GM23338 (cell line): ENCODE measurements around the gene KIF3B. TPM values are rescaled to one million over a fixed set of nuclear protein-coding genes. Genes with fewer than 3 reads are reported as not detected.

Experiments
- ATAC-seq: fragments of 200-7000 bp; cut with Tn5 transposase; 3 replicates; pipeline ENCODE4 v1.9.1; 2020
- DNase-seq: peaks from one replicate; pipeline ENCODE4 v3.0.0-alpha.2; 2015; ENCODE audit warnings: low spot score
- H2AFZ ChIP-seq: fragments of 200-600 bp; sonication (generic); 2 replicates; pipeline ENCODE4 v1.8.0; 2016; ENCODE audit warnings: antibody characterized with exemption, mild to moderate bottlenecking, moderate library complexity
- H3F3A ChIP-seq: fragments of 200-600 bp; sonication (generic); replicated peaks from 2 replicates; pipeline ENCODE4 v1.8.0; 2017; ENCODE audit warnings: antibody characterized with exemption, mixed run types, low read depth
- H3K27ac ChIP-seq: fragments of 200-600 bp; sonication (generic); 2 replicates; pipeline ENCODE4 v1.6.1; 2016; ENCODE audit warnings: low read depth
- H3K27me3 ChIP-seq: fragments of 200-600 bp; sonication (generic); 2 replicates; pipeline ENCODE4 v1.8.0; 2016; ENCODE audit warnings: mild to moderate bottlenecking, mixed run types, moderate library complexity; ENCODE audit not compliant: insufficient read depth
- H3K36me3 ChIP-seq: fragments of 200-600 bp; sonication (generic); 2 replicates; pipeline ENCODE4 v1.8.0; 2016; ENCODE audit warnings: mild to moderate bottlenecking; ENCODE audit not compliant: insufficient read depth
- H3K4me1 ChIP-seq: fragments of 200-600 bp; sonication (generic); 2 replicates; pipeline ENCODE4 v1.8.0; 2016; ENCODE audit warnings: mild to moderate bottlenecking, moderate library complexity; ENCODE audit not compliant: insufficient read depth
- H3K4me2 ChIP-seq: fragments of 200-600 bp; sonication (generic); 2 replicates; pipeline ENCODE4 v1.7.1; 2017; ENCODE audit warnings: mixed run types
- H3K4me3 ChIP-seq: fragments of 200-600 bp; sonication (generic); 2 replicates; pipeline ENCODE4 v1.6.1; 2016; ENCODE audit warnings: mixed run types
- H3K79me2 ChIP-seq: fragments of 200-600 bp; sonication (generic); replicated peaks from 2 replicates; pipeline ENCODE4 v1.8.0; 2017; ENCODE audit warnings: mild to moderate bottlenecking; ENCODE audit not compliant: insufficient read depth
- H3K9me2 ChIP-seq: fragments of 200-600 bp; sonication (generic); 2 replicates; pipeline ENCODE4 v1.8.0; 2017; ENCODE audit not compliant: insufficient read depth
- H4K20me1 ChIP-seq: fragments of 200-600 bp; sonication (generic); replicated peaks from 2 replicates; pipeline ENCODE4 v1.8.0; 2017; ENCODE audit warnings: mild to moderate bottlenecking; ENCODE audit not compliant: insufficient read depth
- H3K27ac Mint-ChIP-seq: 2 replicates; pipeline ENCODE4 v1.8.0; 2020; ENCODE audit warnings: inconsistent platforms, mild to moderate bottlenecking, moderate library complexity, mixed read lengths
- H3K27me3 Mint-ChIP-seq: 3 replicates; pipeline ENCODE4 v1.8.0; 2022; ENCODE audit warnings: low read depth, mild to moderate bottlenecking, moderate library complexity, mixed read lengths, inconsistent platforms; ENCODE audit not compliant: insufficient read depth, poor library complexity
- H3K36me3 Mint-ChIP-seq: 3 replicates; pipeline ENCODE4 v1.8.0; 2021; ENCODE audit warnings: low read depth, mild to moderate bottlenecking, inconsistent platforms, moderate library complexity, mixed read lengths
- H3K4me1 Mint-ChIP-seq: 3 replicates; pipeline ENCODE4 v1.8.0; 2020; ENCODE audit warnings: mild to moderate bottlenecking, inconsistent platforms, mixed read lengths
- H3K4me3 Mint-ChIP-seq: 3 replicates; pipeline ENCODE4 v1.8.0; 2021; ENCODE audit warnings: moderate library complexity, mild to moderate bottlenecking, inconsistent platforms, mixed read lengths
- H3K9me3 Mint-ChIP-seq: 3 replicates; pipeline ENCODE4 v1.8.0; 2020; ENCODE audit warnings: moderate library complexity, mild to moderate bottlenecking, inconsistent platforms, mixed read lengths
- CREB1 ChIP-seq: fragments of 250-450 bp; sonication (Bioruptor Pico); IDR thresholded peaks from 2 replicates; pipeline ENCODE4 v1.5.0; 2020; ENCODE audit warnings: low read depth, mild to moderate bottlenecking, moderate library complexity
- CTCF ChIP-seq, 2 experiments: fragments of 200-600 bp in 1 of 2; sonication (generic) in 1 of 2; conservative IDR thresholded peaks; 2 replicates each; pipeline versions ENCODE4 v1.5.1 to v1.6.1; 2016 to 2017; ENCODE audit warnings: antibody characterized with exemption in 2 of 2, low read depth in 2 of 2, mild to moderate bottlenecking in 2 of 2, moderate library complexity in 1 of 2
- ETS1 ChIP-seq: IDR thresholded peaks from 2 replicates; pipeline ENCODE4 v1.6.1; 2016; ENCODE audit warnings: antibody characterized with exemption
- EZH2 ChIP-seq: fragments of 200-600 bp; sonication (generic); IDR thresholded peaks from one replicate; pipeline ENCODE4 v1.8.0; 2017; ENCODE audit warnings: antibody characterized with exemption, mild to moderate bottlenecking, low read depth; ENCODE audit not compliant: unreplicated experiment
- EZH2phosphoT487 ChIP-seq: fragments of 200-600 bp; sonication (generic); IDR thresholded peaks from one replicate; pipeline ENCODE4 v1.8.1; 2018; ENCODE audit warnings: antibody characterized with exemption; ENCODE audit not compliant: unreplicated experiment
- JUNB ChIP-seq: IDR thresholded peaks from one replicate; pipeline ENCODE4 v1.6.1; 2016; ENCODE audit warnings: antibody characterized with exemption; ENCODE audit not compliant: unreplicated experiment
- NANOG ChIP-seq: IDR thresholded peaks from 2 replicates; pipeline ENCODE4 v1.6.1; 2016; ENCODE audit warnings: antibody characterized with exemption, borderline replicate concordance
- POLR2AphosphoS5 ChIP-seq: IDR thresholded peaks from 2 replicates; pipeline ENCODE4 v1.6.1; 2016; ENCODE audit warnings: antibody characterized with exemption, low read depth
- REST ChIP-seq: IDR thresholded peaks from one replicate; pipeline ENCODE4 v1.6.1; 2018; ENCODE audit warnings: antibody characterized with exemption; ENCODE audit not compliant: unreplicated experiment
- STAT1 ChIP-seq: IDR thresholded peaks from one replicate; pipeline ENCODE4 v1.6.1; 2016; ENCODE audit warnings: antibody characterized with exemption; ENCODE audit not compliant: unreplicated experiment
- ZNF114 ChIP-seq: fragments of 250-450 bp; sonication (Bioruptor Pico); IDR thresholded peaks from 2 replicates; pipeline ENCODE4 v1.5.0; 2020; ENCODE audit warnings: mild to moderate bottlenecking, moderate library complexity
- ZNF331 ChIP-seq: fragments of 250-450 bp; sonication (Bioruptor Pico); IDR thresholded peaks from 2 replicates; pipeline ENCODE4 v1.5.0; 2020; ENCODE audit warnings: low read depth, mild to moderate bottlenecking, moderate library complexity
- ZNF462 ChIP-seq: fragments of 250-450 bp; sonication (Bioruptor Pico); IDR thresholded peaks from 2 replicates; pipeline ENCODE4 v1.5.0; 2020; ENCODE audit warnings: mild to moderate bottlenecking, moderate library complexity
- polyA plus RNA-seq: library from polyadenylated mRNA; unstranded; fragments of >200 nt; fragmentation: Nextera tagmentation; extraction: Ambion mirVana; gene quantifications from 2 replicates; pipeline ENCODE4 v1.2.1, GENCODE V29; 2016
- total RNA-seq: library from RNA; depleted of rRNA; stranded (reverse); fragments of >200 nt; shearing (Covaris generic); gene quantifications from 2 replicates; pipeline ENCODE4 v1.2.3, GENCODE V29; 2014

Gene KIF3B
- total and polyA plus RNA-seq, 2 experiments from 2014 or later, result 6.1 to 22.8 TPM

GRCh38 chr20:32320305-32320704 is 42.9 kb downstream of the KIF3B start:
- H3K9me3 Mint-ChIP-seq, result no peaks in the 10 kb centered on the region
- no peaks in the 10 kb centered on the region for H3K4me1 Mint-ChIP-seq

More at GRCh38 chr20:32320305-32320704, 42.9 kb downstream of the KIF3B start:
- TF ChIP-seq ZNF331 (CRISPR knock-in tag), result no peak
- TF ChIP-seq ZNF462 (CRISPR knock-in tag), result no peak
- no peak for TF ChIP-seq ZNF114 (CRISPR knock-in tag)
- no peak for TF ChIP-seq CREB1
- TF ChIP-seq POLR2AphosphoS5, result no peak
- no peak for TF ChIP-seq NANOG
- no peak for TF ChIP-seq STAT1
- no peak for TF ChIP-seq ETS1
- no peak for TF ChIP-seq EZH2
- TF ChIP-seq CTCF (conservative IDR thresholded peaks at IDR 0.05; ENCODE audit: low read depth in 2 of 2), result no peak
- TF ChIP-seq REST, result no peak
- no peak for TF ChIP-seq EZH2phosphoT487
- no peak for TF ChIP-seq JUNB
- no peak for DNase-seq
- Histone ChIP-seq H3K27me3 (no peaks in the 10 kb centered on the region), H3K79me2 (no peaks in the 10 kb centered on the region), H3K4me3 (no peak overlapping the region), H4K20me1 (peaks cover 29% of the 10 kb centered on the region), H3K27ac (no peak overlapping the region), H2AFZ (no peak overlapping the region), H3K4me2 (no peak overlapping the region), H3F3A (peaks cover 11% of the 10 kb centered on the region; the same call in 1 of the 2 replicates), H3K4me1 (no peaks in the 10 kb centered on the region), H3K36me3 (peaks cover 9% of the 10 kb centered on the region), H3K9me2 (no peaks in the 10 kb centered on the region)
- no peak overlapping the region for H3K4me3 Mint-ChIP-seq
- H3K27me3 Mint-ChIP-seq, result no peaks in the 10 kb centered on the region
- ATAC-seq, result no peak
- peaks cover 13% of the 10 kb centered on the region for H3K36me3 Mint-ChIP-seq
- no peak overlapping the region for H3K27ac Mint-ChIP-seq
